Left hindlimb (tissue), 1 donor: Measurements from ENCODE around the gene RAB3IL1.
"Not testable (repeated sequence)": the region's sequence is repeated elsewhere in the genome, so short reads cannot be mapped to it uniquely, and the experiment has no call there.

Experiments used
- DNase-seq: peaks from one replicate; pipeline ENCODE4 v3.0.0-alpha.2; 2018

RAB3IL1 gene, protein sequence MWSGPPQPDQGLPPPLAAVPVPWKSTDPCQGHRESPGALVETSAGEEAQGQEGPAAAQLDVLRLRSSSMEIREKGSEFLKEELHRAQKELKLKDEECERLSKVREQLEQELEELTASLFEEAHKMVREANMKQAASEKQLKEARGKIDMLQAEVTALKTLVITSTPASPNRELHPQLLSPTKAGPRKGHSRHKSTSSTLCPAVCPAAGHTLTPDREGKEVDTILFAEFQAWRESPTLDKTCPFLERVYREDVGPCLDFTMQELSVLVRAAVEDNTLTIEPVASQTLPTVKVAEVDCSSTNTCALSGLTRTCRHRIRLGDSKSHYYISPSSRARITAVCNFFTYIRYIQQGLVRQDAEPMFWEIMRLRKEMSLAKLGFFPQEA

DNA sequence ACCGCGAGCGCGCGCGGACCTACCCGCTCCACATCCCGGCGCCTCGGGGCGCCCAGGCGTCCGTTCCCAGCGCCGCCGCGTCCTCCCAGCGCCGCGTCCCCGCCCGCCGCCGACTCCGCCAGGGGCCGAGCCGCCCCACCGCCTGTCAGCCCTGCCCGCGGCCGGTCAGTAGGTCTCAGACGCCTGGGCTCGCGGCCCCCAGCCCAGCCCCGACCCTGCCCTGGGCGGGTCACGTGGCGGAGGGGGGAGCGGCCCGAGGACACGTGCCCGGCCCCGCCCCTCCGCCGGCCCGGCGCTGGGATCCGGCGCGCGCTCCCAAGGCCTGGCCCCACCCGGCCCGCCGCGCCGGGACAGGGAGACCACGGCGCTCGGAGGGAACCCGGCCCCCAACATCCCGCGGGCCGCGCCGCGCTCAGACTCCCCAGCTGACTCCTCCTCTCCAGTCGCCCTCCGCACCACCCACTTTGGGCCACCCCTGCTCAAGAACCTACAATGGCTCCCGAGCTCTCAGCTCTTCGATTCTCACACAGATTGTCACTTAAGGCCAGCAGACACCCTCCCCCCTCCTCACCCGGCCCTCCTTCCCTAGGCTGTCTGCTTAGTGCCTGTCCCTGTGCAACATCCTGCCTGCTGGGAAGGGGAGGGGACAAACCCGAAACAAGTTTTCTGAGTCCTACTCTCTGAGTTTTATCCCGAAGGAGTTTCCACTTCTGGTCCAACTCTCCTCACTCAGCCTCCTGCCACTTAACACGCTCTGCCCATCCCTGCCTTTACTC is at the start of gene RAB3IL1:
Gene RAB3IL1 (minus strand): TSS at position 233 of the 776 bp plus-strand sequence. CDS start 199 bp downstream, at position 34.
- DNase-seq = peak; percentile 85

DNA sequence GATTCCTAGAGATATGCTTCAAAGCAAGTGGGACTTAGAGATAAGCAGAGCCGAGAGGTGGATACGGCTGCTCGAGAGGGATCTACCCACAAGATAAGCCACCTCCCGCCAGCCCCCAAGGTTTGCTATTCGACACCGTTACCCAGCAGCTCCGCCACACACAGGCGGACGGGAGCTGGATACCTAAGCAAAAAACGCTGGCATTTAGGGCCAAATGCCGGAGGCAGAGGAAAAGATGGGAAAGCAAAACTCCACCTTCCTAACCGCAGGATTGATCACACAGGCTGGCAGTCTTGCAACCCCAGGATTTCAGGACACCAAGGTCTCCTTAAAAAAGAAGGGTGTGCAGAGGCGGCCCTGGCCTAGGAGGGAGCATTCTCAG is 49.4 kb upstream of the RAB3IL1 start:
- no peak for DNase-seq

DNA sequence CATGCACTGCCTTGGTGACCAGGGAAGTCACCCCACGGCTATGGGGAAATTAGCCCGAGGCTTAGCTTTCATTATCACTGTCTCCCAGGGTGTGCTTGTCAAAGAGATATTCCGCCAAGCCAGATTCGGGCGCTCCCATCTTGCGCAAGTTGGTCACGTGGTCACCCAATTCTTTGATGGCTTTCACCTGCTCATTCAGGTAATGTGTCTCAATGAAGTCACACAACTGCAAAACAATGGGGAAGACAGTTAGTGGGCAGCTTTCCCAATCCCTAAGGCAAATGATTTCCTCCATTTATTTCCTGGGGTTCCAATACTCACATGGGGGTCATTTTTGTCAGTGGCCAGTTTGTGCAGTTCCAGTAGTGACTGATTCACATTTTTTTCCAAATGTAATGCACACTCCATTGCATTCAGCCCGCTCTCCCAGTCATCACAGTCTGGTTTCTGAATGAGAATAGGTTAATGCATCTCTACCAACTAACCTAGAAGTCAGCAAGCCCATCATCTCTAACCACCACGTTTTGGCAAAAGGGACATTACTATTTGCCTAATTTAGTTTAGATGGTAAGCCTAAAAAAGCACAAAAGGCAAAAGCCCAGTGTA is 47.4 kb upstream of the RAB3IL1 start:
- DNase-seq = not testable (repeated sequence)

DNA sequence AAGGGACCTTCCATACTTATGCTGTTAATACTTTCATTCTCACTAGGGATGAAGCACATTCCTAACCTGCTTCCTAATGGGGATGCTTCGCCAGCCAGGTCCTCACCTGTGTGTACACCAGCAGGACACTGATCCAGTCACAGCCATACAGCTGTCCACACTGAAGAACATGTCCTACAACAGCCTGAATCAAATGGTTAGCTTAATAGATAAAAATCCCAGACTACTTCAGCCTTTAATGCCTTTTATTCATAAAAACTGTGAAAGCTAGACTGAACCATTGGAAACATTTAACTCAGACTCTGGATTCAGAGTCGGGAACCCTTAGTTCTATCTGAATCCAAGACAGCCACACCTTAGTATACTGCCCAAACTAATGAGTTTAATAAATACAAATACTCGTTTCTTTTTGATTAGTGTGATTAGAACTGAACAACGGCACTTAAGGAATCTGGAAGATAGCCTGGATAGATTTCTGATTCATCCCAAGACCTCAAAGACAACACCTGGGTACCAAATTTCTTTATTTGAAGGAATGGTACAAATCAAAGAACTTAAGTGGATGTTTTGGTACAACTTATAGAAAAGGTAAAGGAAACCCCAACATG is 46.8 kb upstream of the RAB3IL1 start:
- DNase-seq = no peak

DNA sequence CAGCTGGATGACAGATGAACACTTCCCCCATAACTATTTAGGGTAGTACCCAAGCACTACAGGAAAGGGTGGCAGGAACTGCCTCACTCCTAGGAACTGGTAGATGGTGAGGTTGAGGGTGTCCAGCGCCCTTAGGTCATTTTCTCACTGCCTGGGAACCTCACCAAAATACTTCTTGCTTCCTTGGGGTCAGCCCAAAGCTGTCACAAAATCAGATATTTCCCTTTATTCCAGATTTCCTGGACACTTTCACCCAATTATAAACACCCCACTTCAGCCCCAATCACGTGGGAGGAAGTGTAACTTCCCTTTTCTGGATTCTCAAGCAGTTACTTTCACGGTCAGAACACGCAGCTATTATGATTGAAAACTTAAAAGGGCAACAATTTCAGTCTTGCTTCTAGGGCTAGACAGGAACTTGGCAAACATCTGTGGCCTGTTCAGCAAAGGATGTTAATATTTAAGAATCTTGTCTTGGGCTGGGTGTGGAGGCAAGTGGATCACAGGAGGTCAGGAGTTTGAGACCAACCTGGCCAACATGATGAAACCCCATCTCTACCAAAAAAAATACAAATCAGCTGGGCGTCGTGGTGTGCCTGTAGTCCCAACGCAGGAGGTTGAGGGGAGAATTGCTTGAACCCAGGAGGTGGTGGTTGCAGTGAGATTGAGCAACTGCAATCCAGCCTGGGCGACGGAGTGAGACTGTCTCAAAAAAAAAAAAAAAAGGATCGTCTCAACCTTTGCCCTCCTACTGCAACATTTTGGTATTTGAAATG is 46.1 kb upstream of the RAB3IL1 start:
- no peak for DNase-seq

DNA sequence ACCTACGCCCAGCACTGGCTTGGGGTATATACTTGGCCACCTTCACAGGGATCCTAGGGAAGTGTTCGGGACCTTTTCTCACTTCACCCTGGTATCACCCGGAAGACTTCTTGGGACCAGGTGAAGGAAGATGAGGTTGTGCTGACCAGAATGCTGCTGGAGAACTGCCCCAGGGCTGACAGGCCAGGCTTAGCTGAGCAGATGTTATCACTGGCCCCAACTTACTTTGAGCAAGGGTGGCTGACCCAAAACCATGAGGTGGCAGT is 45.6 kb upstream of the RAB3IL1 start:
- DNase-seq = no peak

DNA sequence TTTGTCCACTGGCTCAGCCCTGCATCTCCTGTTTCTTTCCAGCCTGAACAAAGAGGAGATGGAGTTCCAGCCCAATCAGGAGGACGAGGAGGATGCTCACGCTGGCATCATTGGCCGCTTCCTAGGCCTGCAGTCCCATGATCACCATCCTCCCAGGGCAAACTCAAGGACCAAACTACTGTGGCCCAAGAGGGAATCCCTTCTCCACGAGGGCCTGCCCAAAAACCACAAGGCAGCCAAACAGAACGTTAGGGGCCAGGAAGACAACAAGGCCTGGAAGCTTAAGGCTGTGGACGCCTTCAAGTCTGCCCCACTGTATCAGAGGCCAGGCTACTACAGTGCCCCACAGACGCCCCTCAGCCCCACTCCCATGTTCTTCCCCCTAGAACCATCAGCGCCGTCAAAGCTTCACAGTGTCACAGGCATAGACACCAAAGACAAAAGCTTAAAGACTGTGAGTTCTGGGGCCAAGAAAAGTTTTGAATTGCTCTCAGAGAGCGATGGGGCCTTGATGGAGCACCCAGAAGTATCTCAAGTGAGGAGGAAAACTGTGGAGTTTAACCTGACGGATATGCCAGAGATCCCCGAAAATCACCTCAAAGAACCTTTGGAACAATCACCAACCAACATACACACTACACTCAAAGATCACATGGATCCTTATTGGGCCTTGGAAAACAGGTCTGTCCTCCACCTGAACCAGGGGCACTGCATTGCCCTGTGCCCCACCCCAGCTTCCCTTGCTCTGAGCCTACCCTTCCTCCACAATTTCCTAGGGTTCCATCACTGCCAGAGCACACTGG is 45.0 kb upstream of the RAB3IL1 start:
- no peak for DNase-seq

DNA sequence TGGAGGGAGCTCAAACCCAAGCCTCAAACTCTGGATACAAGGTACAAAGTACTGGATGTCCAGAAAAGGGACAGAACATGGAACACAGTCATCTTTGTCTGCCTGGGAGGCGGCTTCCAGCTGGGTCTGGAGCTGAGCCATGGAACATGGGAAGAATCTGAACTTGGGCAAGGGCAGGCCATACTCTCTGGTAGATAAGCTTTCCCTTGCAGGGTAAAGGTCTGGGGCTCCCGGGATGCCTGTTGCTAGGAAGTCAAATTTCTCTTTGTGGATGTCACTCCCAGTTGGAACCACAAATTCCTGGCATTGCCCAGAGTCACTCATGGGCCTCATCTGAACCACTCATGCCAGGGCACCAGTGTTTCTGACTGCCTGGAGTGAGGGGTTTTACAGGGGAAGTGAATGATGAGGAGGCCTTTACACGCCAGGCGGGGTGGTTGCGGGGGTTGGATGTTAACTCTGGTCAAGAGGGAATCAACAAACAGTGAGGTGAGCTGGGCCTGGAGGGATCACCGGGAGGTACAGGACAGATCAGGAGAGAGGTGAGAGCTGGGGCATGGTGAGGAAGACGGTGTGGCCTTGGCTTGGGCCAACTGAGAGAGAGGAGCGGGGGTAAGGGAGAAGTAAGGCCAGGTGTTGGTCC is 44.3 kb upstream of the RAB3IL1 start:
- no peak for DNase-seq

DNA sequence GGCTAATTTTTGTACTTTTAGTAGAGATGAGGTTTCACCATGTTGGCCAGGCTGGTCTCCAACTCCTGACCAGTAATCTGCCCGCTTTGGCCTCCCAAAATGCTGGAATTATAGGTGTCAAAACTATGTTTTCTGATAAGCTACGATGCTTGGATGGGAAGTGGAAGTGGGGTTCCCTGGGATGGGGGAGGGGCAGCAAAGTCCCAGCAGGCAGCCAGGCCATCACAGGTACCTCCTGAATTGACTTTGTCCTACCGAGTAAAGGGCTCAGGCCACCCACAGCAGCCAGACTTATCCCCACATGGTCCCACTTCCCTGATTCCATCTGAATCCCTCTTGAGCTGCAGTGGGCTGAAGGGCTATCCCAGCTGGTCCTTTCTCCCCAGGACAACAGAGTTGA is 43.2 kb upstream of the RAB3IL1 start:
- DNase-seq = no peak

DNA sequence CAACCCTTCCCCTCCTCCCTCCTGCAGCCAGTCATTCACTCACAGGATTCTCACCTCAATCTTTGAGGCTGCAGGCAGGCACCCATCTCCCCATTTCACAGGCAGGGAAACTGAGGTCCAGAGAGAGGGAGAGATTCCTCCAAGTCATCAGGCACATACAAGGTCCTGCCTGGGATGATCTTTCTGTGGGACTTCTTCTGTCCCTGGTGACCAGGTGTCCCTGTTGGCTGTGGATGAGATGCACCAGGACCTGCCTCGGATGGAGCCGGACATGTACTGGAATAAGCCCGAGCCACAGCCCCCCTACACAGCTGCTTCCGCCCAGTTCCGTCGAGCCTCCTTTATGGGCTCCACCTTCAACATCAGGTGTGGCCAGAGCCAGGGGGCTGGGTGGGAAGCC is 42.3 kb upstream of the RAB3IL1 start:
- DNase-seq = no peak

DNA sequence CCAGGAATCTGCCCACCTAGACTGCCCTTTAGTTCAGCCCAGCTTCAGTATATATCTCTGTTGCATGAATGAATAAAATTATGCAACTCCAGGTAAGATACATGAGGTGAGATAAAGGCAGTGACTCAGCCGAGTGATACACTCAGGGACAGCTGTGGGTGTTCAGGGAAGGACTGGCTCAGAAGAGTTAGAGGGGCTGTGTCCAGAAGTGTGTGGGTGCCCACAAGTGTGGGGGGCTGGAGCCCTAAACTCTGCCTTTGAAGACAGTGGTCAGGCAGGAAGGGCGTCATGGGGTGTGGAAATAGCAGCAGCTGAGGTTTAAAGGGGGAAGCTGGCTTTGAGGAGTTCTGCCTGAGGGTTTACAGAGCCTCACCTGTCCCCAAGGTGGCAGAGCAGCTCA is 41.7 kb upstream of the RAB3IL1 start:
- no peak for DNase-seq

DNA sequence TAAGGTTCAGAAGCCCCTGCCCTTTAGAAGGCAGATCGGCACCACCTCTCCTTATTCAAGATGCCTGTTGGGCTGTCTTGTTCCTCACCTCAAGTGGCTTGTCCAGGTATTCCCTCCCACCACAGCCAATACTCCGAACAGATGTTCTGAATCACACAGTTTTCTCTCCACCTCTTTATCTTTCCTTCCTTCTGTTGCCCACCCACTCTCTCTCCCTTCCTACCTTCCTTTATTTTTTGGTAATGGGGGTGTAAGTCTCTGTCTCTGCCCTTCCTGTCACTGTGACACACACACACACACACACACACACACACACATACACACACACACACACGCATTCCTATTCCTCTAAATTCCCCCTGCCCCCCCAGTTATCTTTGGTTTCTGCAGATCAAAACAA is 41.2 kb upstream of the RAB3IL1 start:
- DNase-seq = no peak

DNA sequence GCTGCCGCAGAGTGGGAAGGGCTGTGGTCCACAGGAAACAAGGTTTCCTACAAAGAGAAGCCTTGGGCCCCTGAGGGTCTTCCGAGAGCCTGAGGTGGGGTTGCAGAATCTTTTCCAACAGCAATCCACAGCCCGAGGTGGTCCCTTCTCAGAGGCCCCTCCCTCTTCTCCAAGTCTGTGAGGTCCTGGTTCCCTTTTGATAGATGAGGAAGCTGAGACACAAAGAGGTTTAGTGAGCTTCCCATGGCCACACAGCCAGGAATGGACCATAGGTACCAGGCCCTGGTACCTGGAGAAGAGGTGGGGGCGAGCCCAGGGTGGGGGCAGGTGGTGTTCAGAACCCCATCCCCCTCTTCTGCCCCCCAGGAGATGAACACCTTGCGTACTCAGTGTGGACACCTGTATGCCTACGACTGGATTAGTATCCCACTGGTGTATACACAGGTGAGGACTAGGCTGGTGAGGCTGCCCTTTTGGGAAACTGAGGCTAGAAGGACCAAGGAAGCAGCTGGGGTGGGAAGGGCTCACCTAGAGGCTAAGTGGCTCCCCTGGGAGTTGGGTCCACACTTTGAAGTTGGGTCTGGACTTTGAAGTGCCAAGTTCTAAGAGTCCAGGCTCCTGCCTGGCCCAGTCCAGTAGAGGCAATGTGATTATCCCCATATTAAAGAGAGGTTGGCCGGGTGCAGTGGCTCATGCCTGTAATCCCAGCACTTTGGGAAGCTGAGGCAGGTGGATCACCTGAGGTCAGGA is 39.8 kb upstream of the RAB3IL1 start:
- DNase-seq = no peak

DNA sequence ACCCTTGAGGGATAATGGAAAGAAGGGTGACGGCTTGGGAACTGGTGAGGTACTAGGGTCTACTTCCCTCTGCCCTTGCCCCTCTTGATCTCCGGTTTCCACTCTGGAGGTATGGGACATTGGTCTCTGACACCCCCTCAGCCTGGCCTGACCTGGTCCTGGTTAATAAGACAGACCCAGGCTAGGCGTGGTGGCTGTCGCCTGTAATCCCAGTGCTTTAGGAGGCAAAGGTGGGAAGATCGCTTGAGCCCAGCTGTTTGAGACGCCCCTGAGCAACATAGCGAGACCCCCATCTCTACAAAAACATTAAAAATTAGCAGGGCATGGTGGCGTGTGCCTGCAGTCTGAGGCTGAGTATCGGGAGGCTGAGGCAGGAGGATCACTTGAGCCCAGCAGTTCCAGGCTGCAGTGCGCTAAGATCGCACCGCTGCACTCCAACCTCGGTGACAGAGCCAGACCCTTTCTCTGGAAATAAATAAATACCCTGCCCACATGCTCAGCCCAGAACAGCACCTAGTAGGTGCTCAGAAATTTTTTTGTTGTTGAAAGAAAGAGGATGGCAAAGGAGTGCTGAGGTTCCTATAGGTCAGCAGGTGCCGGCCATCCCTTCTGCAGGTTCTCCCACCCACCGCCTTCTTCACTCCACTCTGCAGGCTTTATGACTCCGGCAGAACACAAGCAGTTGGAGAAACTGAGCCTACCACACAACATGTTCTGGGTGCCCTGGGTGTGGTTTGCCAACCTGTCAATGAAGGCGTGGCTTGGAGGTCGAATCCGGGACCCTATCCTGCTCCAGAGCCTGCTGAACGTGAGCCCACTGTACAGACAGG is 39.0 kb upstream of the RAB3IL1 start:
- no peak for DNase-seq

DNA sequence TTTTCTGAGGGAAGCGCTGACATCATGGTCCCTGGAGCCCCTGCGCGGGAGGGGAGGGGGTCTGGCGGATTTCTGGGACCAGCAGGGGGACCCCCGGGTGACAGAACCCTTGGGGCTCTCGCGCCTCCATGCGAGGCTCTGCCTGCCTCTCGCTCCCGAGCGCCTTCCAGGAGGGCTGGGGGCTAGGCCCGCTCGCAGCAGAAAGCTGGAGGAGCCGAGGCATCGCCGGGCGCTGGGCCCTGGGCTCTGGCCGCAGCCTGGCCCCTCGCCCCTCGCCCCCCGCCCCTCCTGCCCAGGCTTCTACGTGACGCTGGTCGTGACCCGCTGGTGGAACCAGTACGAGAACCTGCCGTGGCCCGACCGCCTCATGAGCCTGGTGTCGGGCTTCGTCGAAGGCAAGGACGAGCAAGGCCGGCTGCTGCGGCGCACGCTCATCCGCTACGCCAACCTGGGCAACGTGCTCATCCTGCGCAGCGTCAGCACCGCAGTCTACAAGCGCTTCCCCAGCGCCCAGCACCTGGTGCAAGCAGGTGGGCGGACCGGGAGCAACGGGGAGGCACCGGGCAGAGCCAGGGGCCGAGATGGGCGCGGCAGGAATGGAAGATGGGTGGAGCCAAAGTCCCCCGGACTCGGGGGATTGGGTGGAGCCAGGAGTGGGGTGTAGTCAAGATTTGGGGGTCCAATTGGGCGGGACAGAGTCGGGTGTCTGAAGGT is 38.2 kb upstream of the RAB3IL1 start:
- no peak for DNase-seq

DNA sequence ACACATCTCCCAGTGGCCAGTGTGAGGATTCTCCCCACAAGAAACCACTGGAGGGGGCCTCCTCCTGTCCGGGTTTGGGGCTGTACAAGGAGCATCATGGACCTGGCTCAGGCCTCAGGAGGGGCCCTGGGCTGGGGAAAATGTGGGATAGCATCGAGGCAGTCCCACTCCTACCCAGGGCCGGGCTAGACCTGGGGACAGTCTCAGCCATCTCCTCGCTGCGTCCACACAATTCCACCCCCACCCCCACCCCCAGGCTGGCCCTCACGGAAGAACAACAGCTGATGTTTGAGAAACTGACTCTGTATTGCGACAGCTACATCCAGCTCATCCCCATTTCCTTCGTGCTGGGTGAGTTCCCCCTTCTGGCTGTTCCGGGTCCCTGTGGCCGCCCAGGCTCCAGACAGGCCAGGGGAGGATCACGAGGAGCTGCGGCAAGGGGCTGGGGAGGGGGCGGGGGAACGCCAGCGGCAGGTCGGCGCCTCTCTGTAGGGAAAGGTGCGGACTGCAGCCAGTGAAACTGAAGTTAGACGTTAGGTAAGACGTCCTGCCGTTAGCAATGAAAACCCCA is 37.6 kb upstream of the RAB3IL1 start:
- peak; percentile 70 for DNase-seq

DNA sequence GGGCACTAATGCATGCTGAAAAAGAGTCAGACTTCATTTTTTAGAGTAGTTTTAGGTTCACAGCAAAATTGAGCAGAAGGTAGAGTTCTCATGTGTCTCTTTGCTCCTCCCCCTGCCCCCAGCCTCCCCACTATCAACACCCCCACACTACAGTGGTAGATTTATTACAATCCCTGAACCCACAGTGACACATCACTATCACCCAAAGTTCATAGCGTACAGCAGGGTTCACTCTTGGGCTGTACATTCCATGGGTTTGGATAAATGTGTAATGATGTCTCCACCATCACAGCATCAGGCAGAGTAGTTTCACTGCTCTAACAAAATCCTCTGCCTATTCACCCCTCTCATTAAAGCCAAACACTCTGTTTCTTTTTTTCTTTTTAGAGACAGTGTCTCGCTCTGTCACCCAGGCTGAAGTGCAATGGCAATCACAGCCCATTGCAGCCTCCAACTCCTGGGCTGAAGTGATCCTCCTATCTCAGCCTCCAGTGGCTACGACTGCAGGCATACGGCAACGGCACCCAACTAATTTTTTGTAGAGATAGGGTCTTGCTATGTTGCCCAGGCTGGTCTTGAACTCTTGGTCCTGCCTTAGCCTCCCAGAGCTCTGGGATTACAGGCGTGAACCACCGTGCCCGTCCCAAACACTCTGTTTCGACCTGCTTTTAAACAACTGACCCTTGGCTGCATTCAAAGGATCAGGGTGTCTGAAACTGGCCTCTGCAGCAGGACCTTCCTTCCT is 36.9 kb upstream of the RAB3IL1 start:
- DNase-seq = no peak

DNA sequence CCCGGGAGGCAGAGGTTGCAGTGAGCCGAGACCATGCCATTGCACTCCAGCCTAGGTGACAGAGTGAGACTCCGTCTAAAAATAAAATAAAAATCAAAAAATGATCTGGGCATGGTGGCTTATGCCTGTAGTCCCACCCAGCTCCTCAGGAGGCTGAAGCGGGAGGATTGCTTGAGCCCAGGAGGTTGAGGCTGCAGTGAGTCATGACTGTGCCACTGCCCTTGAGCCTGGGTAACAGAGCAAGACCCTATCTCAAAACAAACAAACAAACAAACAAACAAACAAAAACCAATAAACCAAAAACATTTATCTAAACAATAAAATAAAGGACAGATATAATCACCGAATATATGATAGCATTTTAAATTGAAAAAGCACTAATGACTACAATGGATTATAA is 36.3 kb upstream of the RAB3IL1 start:
- DNase-seq = not testable (repeated sequence)
